Activated naive CD4-positive, alpha-beta T cell (primary cell): ENCODE data around the gene SNX17.

Experiments
- DNase-seq, 4 experiments: peaks; one replicate each; lab custom pipeline; 2025; lab: John Stamatoyannopoulos, UW

Gene SNX17

DNA sequence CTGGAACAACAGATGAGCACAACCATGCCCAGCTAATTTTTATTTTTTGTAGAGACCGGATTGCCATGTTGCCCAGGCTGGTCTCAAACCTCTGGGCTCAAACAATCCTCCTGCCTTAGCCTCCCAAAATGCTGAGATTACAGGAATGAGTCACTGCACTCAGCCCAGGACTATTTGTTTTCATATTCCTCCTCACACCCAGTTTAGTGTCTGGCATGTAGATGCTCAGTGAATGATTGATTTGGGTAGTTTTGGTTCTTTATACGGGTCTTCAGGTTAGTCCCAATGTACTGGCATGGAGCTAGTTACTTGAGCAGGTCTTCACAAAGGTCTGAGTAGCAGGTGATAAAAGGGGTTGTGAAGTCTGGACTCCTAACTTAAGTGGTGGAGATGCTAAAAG lies 6.5 kb upstream of the SNX17 start:
- no peak for DNase-seq

DNA sequence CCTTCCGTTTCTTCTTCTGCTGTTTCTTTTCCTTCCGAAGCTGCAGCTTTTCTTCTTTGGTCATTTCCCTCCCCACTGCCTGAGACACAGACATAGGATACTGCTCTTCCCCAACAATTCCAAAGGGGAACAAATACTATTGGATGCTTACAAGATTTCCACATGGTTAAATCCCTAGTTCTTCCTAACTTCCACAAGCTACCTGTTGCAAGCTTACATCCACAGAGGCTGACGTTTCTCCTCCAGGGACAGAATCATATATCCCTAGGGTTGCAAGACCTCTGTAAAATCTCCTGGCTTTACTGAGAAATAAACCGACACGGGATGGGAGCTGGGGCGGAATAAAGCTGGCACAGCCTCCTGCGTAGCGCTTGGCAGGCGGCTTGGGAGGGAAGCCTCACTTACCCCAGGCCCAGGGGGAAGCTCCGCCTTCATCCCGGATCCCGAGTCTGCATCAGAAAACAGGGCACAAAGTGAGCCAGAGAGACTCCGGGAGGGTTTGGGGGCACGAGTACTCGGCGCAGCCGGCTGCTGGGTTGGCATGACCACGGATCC lies 868 bp upstream of the SNX17 start:
- DNase-seq = peak in 1 of 4 experiments; percentile 62

DNA sequence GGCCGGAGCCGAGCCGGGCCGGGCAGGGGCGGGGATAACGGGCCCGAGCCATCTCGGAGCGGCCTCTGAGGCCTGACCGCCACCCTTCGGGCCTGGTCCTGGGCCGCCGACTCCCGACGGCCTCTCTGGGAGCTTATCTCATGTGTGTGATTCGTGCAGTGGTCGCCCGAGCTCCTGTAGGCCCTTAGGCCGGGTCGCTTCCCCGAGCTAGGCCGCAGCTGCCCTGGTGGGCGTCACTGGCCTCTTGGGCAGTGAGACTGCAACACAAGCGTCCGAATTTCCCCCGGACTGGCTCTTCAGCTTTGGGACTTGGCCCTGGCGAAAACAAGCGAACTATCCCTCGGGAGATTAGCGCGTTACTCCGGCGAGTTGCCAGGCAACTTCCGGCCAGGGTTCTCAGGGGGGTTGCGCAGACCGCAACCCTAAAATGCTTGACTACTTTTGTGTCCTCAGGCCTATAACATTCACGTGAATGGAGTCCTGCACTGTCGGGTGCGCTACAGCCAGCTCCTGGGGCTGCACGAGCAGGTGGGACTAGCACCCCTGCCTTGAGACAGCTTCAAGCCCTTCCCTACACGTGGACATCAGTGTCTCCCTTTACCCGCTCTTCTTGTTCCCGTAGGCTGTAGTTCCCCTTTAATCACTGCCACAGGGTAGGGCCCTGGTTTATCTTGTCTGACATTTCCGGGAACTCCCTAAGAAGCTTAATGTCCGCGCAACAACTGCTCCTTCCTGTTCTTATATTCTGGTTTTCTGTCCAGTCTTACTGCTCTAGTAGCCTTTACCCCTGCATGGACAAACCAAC lies 602 bp downstream of the SNX17 start:
- DNase-seq = peak in 1 of 4 experiments; percentile 34

DNA sequence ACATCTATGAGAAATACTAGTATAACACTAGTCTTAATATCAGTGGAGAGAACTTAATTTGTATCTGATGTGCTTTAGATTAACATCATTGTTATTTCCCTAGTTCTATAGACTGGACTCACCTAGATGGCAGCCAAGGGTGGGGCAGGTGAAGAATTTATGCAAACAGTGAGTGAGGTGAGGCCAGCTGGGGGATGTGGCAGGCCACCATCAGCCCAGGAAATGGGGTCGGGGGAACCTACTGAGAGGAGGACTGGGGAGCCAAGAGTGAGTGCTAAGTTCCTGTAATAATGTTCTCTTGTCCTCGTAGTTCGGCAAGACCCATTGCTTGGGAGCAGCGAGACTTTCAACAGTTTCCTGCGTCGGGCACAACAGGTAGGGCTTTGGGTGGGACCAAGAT lies 2.5 kb downstream of the SNX17 start:
- DNase-seq = no peak

DNA sequence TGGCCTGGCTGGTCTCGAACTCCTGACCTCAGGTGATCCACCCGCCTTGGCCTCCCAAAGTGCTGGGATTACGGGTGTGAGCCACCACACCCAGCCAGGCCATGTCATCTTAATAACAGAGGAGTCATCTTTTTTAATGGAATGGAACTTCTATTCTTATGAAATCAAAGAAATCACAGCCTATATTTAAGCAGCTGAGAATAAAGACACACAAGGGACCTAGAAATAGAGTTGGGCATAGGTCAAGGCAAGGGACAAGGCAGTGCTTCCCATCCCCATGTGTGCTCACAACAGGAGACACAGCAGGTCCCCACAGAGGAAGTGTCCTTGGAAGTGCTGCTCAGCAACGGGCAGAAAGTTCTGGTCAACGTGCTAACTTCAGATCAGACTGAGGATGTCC lies 3.2 kb downstream of the SNX17 start:
- DNase-seq = no peak

DNA sequence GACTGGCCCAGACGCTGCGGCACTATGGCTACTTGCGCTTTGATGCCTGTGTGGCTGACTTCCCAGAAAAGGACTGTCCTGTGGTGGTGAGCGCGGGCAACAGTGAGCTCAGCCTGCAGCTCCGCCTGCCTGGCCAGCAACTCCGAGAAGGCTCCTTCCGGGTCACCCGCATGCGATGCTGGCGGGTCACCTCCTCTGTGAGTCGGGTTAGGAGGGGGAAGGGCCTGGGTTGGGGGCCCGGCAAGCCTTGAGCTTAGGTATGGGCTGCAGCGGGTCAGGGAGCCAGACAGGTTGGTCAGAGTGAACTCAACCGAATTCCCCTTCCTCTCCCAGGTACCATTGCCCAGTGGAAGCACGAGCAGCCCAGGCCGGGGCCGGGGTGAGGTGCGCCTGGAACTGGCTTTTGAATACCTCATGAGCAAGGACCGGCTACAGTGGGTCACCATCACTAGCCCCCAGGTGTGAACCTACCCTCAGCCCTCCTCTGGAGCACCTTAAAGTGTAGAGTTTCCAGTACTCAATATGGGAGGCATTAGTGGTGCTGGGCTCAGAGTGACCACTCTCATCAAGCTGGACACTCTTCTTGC lies 5.2 kb downstream of the SNX17 start:
- DNase-seq = no peak

DNA sequence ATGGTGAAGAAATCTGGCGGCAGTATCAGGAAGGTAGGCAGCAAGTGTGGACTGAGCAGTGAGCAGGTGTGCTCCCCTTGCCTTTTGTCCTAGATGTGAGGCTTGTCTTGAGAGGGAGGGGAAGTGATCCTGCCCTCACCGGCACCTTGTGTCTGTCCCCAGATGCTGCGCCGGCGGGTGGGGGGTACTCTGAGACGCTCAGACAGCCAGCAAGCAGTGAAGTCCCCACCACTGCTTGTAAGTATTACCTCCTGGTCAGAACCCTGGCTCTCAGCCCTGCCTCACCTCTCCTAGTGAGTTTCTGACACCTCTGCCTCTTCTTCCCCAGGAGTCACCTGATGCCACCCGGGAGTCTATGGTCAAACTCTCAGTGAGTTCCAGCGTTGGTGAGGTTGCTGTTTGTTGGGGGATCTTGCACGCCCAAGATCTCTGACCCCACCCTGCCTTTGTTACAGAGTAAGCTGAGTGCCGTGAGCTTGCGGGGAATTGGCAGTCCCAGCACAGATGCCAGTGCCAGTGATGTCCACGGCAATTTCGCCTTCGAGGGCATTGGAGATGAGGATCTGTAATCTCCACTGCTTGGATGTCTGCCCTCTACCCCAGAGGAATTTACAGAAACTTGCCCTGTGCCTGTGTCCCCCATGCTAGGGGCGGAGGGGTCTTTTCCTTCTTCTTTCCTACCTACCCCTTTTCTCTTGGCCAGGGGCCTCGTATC lies 5.9 kb downstream of the SNX17 start:
- no peak for DNase-seq

DNA sequence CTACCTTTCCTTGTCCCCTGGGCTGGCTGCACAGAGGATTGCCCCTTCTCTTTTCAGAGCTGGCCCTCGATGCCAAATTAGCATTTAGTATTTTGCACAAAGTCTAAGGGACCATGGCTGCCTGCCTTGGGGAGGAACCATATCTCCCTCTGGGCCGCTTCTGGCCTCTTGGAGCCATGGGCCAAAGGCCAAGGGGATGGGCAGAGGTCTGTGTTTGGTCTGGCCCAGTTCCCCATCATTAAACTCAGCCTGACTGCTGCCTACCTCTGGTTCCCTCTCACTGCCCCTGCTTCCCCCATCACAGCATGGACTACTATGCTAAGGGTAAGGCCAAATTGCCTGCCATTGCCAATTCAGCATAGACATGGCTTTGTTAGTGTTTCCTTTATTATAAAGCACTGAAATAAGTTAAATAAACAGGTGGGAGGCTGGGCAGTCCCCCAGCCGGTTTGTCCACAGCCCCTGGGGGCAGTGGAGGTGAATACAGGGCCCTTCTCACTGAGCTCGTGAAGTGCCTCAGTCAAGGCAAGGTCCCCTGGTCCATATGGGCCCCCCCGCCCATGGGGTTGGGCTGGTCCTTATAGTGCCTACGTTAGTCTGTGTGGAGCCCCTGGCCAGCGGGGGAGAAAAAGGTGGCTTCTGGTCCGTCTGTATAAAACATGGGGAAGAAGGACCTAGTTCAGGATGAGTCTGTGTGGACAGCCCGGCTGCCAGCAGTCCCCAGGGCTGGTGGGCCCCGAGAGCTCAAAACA lies 6.6 kb downstream of the SNX17 start:
- no peak for DNase-seq

DNA sequence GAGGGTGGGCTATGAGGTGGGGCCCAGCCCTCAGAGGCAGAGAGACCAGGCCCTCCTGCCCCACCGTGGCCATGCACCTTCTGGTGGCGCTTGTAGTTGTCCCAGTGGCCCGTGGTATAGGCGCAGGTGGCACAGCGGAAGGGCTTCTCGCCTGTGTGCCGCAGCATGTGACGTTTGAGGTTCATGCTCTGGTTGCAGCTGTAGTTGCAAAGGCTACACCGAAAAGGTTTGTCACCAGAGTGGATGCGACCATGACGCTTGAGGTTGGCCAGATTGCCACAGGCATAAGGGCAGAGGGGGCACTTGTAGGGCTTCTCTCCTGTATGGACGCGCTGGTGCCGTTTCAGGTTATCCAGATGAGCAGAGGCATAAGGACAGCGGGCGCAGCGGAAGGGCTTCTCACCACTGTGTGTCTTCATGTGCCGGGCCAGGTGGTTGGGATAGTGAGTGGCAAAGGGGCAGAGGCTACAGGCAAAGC lies 7.2 kb downstream of the SNX17 start:
- DNase-seq = no peak

DNA sequence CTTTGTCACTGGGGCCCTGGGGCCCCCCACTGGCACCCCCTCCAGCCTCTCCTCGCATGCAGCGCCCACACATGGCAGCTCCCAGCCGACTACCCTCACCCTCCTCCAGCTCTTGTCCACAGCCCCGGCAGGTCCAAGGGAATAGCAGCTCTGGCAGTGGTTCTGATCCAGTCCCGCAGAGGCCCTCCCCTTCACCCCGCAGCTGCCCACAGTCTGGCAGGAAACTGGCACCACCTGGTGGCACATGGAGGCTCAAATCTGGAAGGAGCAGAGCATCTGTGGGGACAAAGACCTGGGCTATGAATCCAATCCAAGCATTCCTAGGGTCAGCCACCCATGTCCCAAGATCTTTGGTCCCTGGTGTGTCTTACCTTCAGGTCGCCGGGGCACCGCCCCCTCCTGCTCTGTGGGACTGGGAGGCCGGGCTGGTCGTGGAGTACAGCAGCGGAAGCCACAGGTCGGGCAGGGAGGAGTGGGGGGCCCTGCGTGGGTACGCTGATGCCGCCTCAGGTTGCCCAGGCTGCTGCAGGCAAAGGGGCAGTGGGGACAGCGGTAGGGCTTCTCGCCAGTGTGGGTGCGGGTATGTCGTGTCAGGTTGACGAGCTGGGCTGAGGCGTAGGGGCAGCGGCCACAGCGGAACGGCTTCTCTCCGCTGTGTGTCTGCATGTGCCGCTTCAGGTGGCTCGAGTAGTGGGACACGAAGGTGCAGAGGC lies 7.8 kb downstream of the SNX17 start:
- no peak for DNase-seq

DNA sequence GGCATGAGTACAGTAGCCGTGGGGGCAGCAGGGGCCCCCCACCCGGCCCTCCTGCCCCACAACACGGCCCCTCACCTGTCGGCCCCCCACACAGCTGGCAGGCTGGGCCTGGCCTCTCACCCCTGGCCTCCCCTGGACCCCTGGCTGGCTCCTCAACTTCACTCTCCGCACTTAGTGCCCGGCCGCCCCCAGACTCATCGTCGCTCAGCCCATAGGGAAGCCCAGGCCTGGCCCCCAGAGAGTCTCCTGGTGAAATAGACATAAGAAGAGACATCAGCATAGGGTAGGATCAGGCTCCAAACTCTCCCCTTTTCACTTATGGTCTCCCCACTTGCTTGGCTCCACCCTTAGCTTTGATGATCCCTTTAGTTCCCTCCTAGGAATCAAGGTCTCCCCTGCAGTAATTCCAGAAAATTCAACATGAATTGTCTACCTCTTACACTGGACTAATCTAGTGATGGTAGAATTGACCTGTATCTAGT lies 8.4 kb downstream of the SNX17 start:
- DNase-seq = no peak

DNA sequence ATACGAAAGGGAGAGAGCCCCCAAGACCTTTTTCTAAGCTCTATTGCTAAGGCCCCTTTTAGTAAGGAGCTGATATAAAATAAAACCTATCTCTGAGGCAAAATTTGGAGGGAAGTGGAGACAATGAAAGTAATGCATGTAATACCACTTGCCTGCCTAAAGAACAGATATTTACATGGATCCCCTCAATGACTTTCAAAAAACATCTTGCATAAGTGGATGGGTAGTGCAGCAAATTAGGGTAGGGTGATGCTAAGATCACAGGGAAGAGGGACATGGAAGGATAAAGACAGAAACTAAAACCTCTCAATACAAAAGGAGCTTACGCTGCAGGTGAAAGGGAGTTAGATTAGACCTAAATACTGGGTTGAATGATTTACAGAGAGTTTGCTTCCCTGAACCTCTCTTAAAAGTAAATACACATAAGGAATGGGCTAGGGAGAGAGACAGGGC lies 9.0 kb downstream of the SNX17 start:
- no peak for DNase-seq

DNA sequence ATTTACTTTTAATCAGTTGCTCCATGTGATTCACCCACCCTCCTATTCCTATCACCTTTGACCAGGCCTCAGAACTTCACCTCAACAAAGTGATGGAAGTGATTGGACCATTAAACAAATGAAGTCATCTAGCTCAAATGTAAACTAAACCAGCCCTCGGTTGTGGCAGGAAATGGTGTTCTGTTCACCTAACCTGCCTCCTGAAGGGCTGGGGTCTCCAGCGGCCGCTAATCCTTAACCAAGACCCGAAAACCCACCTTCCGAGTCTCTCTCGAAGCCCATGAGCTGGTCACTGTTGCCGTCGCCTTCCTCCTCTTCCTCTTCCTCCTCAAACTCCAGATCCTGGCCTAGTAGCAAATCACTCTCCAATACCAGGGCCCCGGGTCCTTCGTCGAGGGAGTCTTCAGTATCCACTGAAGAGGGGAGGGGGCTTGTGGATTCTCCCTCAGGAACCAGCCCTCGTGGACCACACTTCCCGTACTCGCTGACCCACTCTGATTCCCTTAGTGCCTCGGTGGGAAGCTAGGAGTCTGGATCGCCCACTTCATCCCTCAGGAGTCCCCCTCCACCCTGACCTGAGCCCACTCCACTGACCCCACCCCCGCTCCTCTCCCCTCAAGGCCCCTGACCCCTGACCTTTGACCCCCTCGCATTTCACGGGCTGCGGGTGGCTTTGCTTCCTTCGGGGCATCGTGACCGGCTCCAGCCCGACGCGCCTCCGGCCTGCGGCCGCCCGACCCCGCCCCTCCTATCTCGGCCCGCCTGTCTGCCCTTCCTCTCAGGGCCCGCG lies 9.6 kb downstream of the SNX17 start:
- DNase-seq = peak in 1 of 4 experiments; percentile 43

DNA sequence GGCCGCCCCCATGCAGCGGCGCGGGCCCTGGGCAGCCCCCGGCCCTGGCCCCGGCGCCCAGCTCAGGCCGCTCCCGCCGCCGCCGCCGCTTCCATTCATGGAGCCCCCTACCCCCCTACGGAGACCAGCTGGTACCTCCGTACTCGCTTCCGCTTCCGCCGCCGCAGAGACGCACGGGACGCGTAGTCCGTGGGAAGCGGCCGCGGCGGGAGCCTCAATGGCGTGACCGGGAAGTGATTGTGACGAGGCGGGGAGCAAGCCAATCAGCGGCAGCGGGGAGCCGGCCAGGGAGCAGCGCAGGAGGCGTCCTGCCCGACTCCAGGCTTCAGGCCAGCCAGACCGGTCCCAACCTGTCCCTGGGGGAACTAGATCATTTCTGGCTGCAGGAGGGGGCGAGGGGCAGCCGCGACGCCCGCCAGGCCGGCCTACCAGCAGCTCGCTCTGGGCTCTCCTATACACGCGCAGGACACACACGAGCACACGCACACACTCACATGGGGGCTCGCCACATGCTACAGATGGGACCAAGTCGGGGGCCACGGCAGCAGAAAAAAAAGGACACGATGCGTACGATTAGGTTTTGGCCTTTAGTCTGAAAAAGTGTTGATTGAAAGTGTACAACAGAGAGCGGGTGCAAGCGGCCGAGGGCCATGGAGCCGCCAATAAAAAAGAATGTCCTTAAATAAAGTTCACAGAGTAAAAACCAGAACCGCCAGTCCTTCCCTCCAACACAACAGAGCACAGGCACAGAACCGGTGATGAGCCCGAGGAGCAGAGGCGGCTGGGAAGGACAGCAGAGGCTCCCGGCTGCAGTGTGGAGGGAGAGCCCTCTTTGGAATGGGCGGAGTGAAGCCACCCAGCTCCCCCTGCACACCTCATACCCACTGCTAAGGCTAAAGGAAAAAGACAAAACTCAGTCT lies 10.5 kb downstream of the SNX17 start, which contains the start of gene ZNF513:
TSS of gene ZNF513 (minus strand) at position 109 of the 920 bp plus-strand sequence. CDS start 208 bp downstream, outside the sequence.
- peak; percentile 51 to 82 (median 72) for DNase-seq

DNA sequence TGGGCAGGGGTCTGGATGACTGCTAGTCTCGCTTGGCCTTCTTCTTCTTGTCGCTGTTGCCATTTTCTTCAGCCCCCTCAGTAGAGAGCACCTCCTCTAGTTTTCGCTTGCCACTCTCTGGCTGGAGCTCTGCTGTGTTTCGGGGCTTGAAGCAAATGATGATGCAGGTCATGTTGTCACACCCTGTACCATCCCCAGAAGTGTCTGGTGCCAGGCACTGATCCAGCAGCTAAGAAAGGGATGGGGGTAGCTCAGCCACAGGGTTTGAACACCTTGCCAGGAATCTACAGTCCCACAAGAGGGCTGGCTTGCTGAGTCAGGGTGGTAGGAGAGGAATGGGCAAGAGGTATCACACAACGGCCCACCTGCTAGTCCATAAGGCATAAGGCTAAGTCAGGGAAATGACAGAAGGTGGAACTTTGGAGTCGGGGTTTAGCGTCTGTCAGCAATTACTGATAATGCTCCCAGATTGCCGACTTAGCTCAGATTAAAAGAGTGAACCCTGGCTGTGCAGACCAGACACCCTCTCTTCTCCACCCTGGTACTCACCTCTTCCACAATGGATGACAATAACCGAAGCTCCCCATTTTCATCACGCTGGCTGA lies 11.3 kb downstream of the SNX17 start:
- DNase-seq = no peak

DNA sequence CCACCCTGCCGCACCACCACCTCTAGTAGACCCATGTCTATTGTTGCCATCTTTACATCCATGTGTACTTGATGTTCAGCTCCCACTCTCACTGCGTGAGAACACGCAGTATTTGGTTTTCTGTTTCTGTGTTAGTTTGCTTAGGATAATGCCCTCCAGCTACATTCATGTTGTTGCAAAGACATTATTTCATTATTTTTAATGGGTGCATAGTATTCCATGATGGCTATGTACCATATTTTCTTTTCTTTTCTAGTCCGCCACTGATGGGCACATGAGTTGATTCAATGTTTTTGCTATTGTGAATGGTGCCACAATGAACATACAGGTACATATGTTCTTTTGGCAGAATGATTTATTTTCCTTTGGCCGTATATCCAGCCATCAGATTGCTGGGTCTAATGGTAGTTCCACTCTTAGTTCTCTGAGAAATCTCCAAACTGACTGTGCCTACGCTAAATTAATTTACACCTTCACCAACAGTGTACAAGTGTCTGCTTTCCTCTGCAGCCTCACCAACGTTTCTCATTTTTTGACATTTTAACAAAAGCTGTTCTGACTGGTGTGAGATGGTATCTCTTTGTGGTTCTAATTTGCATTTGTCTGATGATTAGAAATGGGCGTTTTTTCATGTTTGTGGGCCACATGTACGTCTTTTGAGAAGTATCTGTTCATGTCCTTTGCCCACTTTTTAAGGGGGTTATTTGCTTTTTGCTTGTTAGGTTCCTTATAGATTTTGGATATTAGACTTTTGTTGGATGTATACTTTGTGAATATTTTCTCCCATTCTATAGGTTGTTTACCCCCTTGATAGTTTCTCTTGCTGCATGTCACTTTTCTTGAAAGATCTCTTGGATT lies 20.6 kb downstream of the SNX17 start:
- no peak for DNase-seq

DNA sequence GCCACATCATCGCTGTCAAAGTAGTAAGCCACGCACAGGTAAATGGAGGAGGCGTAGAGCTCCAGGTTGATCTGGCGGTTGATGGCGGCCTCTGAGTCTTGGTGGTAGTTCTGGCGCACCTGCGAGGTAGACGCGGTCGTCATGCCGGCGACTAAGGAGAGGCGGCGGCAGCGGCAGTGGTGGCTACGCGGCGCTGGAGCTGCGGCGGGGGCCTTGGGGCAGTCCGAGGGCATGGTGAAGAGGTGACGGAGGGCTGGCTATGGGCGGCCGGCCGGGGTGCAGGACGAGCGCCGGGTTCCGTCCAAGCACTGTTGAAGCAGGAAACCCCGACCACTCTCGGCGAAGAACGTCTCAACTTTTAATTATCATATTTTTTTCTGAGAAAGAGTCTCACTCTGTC lies 22.8 kb downstream of the SNX17 start:
- no peak for DNase-seq

DNA sequence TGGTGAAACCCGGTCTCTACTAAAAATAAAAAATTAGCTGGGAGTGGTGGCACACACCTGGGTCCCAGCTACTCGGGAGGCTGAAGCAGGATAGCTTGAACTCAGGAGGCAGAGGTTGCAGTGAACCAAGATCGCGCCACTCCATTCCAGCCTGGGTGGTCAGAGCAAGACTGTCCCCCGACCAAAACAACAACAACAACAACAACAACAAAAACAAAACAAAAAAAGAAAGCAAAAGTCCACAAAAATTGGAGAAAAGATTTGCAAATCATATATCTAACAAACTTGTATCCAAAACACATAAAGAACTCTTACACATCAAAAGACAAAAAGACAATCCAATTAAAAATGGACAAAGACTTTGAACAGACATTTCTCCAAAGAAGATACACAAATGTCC lies 28.5 kb downstream of the SNX17 start:
- no peak for DNase-seq
